K562 (cell line): Measurements from ENCODE around the gene LRRC4C. TPM values are rescaled to one million over a fixed set of nuclear protein-coding genes. Genes with fewer than 3 reads are reported as not detected.

ENCODE experiments used
- ATAC-seq: fragments of 200-7000 bp; cut with Tn5 transposase; 3 replicates; pipeline ENCODE4 v1.9.1; 2020; ENCODE audit warnings: moderate library complexity
- BruUV-seq: library from RNA; stranded (reverse); fragments of 400-500 nt; replicated peaks from 2 replicates; lab custom pipeline; 2021; lab: Mats Ljungman, UMichigan
- CTCF ChIA-PET: fragments of 300-600 bp; formaldehyde crosslinking; extraction: SDS; loops from one replicate; lab custom pipeline; 2021; ENCODE audit warnings: low intra/inter-chr PET ratio; lab: Yijun Ruan, JAX
- POLR2A ChIA-PET: fragments of 300-600, 350-650 bp; sonication (Branson Sonifier 250); formaldehyde crosslinking; extraction: SDS; loops from one replicate; lab custom pipeline; 2021; ENCODE audit warnings: antibody characterized with exemption, inconsistent platforms; lab: Yijun Ruan, JAX
- DNase-seq, 4 experiments: peaks; one replicate each; pipeline versions ENCODE4 v3.0.0 to v3.0.0-alpha.2; 2011 to 2018; ENCODE audit warnings: low spot score in 3 of 4, mixed read lengths in 3 of 4; ENCODE audit errors: extremely low read depth in 1 of 4
- FAIRE-seq: peaks from 2 replicates; lab custom pipeline; 2011; peaks lifted over from hg19 to GRCh38; lab: Jason Lieb, UNC
- H2AFZ ChIP-seq: 2 replicates; pipeline ENCODE4 v1.6.0; 2011; ENCODE audit warnings: low read depth, low read length, control low read depth, inconsistent platforms
- H3K27ac ChIP-seq: fragments of 200-600 bp; 3 replicates; pipeline ENCODE4 v1.8.0; 2011; ENCODE audit warnings: low read depth, mild to moderate bottlenecking, control low read depth, inconsistent platforms, low read length, moderate library complexity, mixed read lengths; ENCODE audit errors: extremely low read depth
- H3K27me3 ChIP-seq, 2 experiments: fragments of 300-600 bp in 1 of 2; 2 replicates in 1 of 2; 3 replicates in 1 of 2; pipeline versions ENCODE4 v1.6.0 to v1.8.0; 2011; ENCODE audit warnings: inconsistent platforms in 2 of 2, low read length in 2 of 2, mild to moderate bottlenecking in 1 of 2, mixed read lengths in 1 of 2, moderate library complexity in 1 of 2; ENCODE audit not compliant: control insufficient read depth in 2 of 2, insufficient read depth in 2 of 2
- H3K36me3 ChIP-seq: fragments of 300-600 bp; 3 replicates; pipeline ENCODE4 v1.8.0; 2011; ENCODE audit warnings: mild to moderate bottlenecking, low read length, inconsistent platforms; ENCODE audit not compliant: control insufficient read depth, insufficient read depth
- H3K4me1 ChIP-seq, 2 experiments: fragments of 200-600 bp in 1 of 2; replicated peaks in 1 of 2; 2 replicates in 1 of 2; 3 replicates in 1 of 2; pipeline versions ENCODE4 v1.5.1 to v1.8.0; 2011; ENCODE audit warnings: inconsistent platforms in 2 of 2, low read length in 2 of 2, mild to moderate bottlenecking in 1 of 2, mixed read lengths in 1 of 2, moderate library complexity in 1 of 2; ENCODE audit not compliant: control insufficient read depth in 2 of 2, insufficient read depth in 2 of 2
- H3K4me2 ChIP-seq: 2 replicates; pipeline ENCODE4 v1.6.1; 2011; ENCODE audit warnings: low read length, control low read depth, inconsistent platforms, mixed read lengths; ENCODE audit not compliant: insufficient read depth
- H3K4me3 ChIP-seq: fragments of 200-600 bp; sonication (generic), shearing (Covaris generic); 2 replicates; pipeline ENCODE4 v1.5.1; 2016; ENCODE audit warnings: control low read depth, inconsistent platforms
- H3K79me2 ChIP-seq: fragments of 200-600 bp; 3 replicates; pipeline ENCODE4 v1.8.0; 2011; ENCODE audit warnings: low read length, inconsistent platforms; ENCODE audit not compliant: control insufficient read depth, insufficient read depth
- H3K9ac ChIP-seq, 2 experiments: 2 replicates each; pipeline versions ENCODE4 v1.6.0 to v1.6.1; 2011; ENCODE audit warnings: low read depth in 2 of 2, low read length in 2 of 2, control low read depth in 1 of 2, inconsistent platforms in 1 of 2, mild to moderate bottlenecking in 1 of 2, mixed read lengths in 1 of 2; ENCODE audit not compliant: insufficient read depth in 1 of 2
- H3K9me1 ChIP-seq: one replicate; pipeline ENCODE4 v1.6.0; 2011; ENCODE audit warnings: inconsistent platforms, mild to moderate bottlenecking, low read length, moderate library complexity; ENCODE audit not compliant: control insufficient read depth, insufficient read depth
- H3K9me3 ChIP-seq: replicated peaks from 2 replicates; pipeline ENCODE4 v1.5.1; 2011; ENCODE audit warnings: low read depth, low read length, inconsistent platforms; ENCODE audit not compliant: control insufficient read depth, insufficient read depth
- H4K20me1 ChIP-seq: replicated peaks from 2 replicates; pipeline ENCODE4 v1.6.1; 2011; ENCODE audit warnings: low read length, inconsistent platforms, mixed read lengths; ENCODE audit not compliant: control insufficient read depth, insufficient read depth
- ERF ChIP-seq: fragments of 450-650 bp; formaldehyde crosslinking; IDR thresholded peaks from 2 replicates; pipeline ENCODE4 v1.4.0; 2020; ENCODE audit warnings: mild to moderate bottlenecking, mixed read lengths
- GATAD2B ChIP-seq: fragments of 450-650 bp; IDR thresholded peaks from 2 replicates; pipeline ENCODE4 v1.6.1; 2017; ENCODE audit warnings: mild to moderate bottlenecking, borderline replicate concordance
- POLR2H ChIP-seq: IDR thresholded peaks from 2 replicates; pipeline ENCODE4 v1.6.1; 2016; ENCODE audit warnings: missing genetic modification characterization, low read depth, mild to moderate bottlenecking, control low read depth, missing compliant biosample characterization, moderate library complexity
- WGBS: fragments of 100-300 bp; shearing (Covaris generic); methylation state at CpG from one replicate; pipeline ENCODE4 v1.1.6; 2016; ENCODE audit warnings: low coverage, mixed read lengths; ENCODE audit not compliant: insufficient coverage; ENCODE audit errors: missing lambda C conversion rate; 5-methylcytosine and 5-hydroxymethylcytosine counted together
- in situ Hi-C: fragments of 300-500 bp; cut with MboI; formaldehyde crosslinking; loops from 4 replicates; pipeline ENCODE4 v1.15.0; 2018; ENCODE audit warnings: inconsistent platforms, mixed read lengths
- intact Hi-C: fragments of 100-400 bp; cut with micrococcal nuclease; formaldehyde crosslinking; loops from 2 replicates; pipeline ENCODE4 v1.14.2; 2022
- polyA plus RNA-seq, 8 experiments: library from polyadenylated mRNA; depleted of rRNA in 4 of 8; stranded (reverse) in 5 of 8; unstranded in 3 of 8; fragments of >200 nt; fragmentation: Nextera tagmentation in 2 of 8; fragmentation: Illumina TruSeq in 1 of 8; extraction: Ambion mirVana in 2 of 8; extraction: Trizol in 1 of 8; gene quantifications; 2 replicates each; pipeline versions ENCODE4 v1.2.1 to v1.2.3, GENCODE V29; 2011 to 2014; ENCODE audit warnings: inconsistent platforms in 1 of 8, missing spikeins in 1 of 8
- total RNA-seq, 7 experiments: library from RNA; depleted of rRNA in 6 of 7; stranded (reverse); fragments of >200 nt in 6 of 7; fragmentation: Illumina TruSeq in 2 of 7; extraction: Trizol in 2 of 7; gene quantifications; 2 replicates each; pipeline versions ENCODE4 v1.2.1 to v1.2.3, GENCODE V29; 2011 to 2021; ENCODE audit warnings: low replicate concordance in 1 of 7
- TF ChIP-seq, protein P1 (sequence below): fragments of 450-650 bp; IDR thresholded peaks from 2 replicates; pipeline ENCODE4 v1.6.1; 2016; ENCODE audit warnings: mild to moderate bottlenecking
- TF ChIP-seq, protein P2 (sequence below): IDR thresholded peaks from 2 replicates; pipeline ENCODE4 v1.6.1; 2011; ENCODE audit not compliant: insufficient read length; ENCODE audit errors: extremely low read depth

The LRRC4C gene
- total and polyA plus RNA-seq, 9 of the 15 experiments (the other 6 are each of a cell fraction or from before 2014, with no cell fraction given): not detected

DNA sequence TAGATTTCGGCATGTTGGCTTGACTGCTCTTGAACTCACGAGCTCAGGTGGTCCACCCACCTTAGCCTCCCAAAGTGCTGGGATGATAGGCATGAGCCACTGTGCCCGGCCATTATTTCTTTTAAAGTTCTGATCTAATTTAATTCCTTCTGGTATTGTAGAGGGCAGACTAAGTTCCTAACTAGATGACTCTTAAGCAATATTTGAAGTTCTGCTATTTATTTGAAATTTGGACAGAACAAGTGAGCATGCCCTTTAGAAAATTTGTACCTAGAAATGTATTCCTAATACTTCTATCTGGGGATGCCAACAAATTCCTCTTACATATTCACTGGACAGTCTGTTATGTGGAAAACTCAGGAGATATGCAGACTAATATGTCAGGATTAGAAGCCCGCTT, 746.4 kb downstream of the LRRC4C start:
- no peaks in the 10 kb centered on the region for H4K20me1 ChIP-seq
- DNase-seq: no peak
- FAIRE-seq: no peak
- intact Hi-C loops: no loop called here
- ATAC-seq: no peak
- ChIA-PET CTCF (no interaction called here), POLR2A (no interaction called here)
- no peak overlapping the region for H3K4me3 ChIP-seq
- no peak overlapping the region for H3K9ac ChIP-seq
- no TSS peak for BruUV-seq
- in situ Hi-C loops: no loop called here
- no peaks in the 10 kb centered on the region for H3K36me3 ChIP-seq
- H3K79me2 ChIP-seq: no peaks in the 10 kb centered on the region
- no peak overlapping the region for H2AFZ ChIP-seq
- no peaks in the 10 kb centered on the region for H3K4me1 ChIP-seq
- no peaks in the 10 kb centered on the region for H3K27me3 ChIP-seq
- H3K27ac ChIP-seq: no peak overlapping the region
- no peaks in the 10 kb centered on the region for H3K9me1 ChIP-seq
- 0% methylated on average over 3 of the region's 4 CpGs for WGBS
- no peaks in the 10 kb centered on the region for H3K9me3 ChIP-seq
- no peak for TF ChIP-seq GATAD2B
- TF ChIP-seq, protein P1, sequence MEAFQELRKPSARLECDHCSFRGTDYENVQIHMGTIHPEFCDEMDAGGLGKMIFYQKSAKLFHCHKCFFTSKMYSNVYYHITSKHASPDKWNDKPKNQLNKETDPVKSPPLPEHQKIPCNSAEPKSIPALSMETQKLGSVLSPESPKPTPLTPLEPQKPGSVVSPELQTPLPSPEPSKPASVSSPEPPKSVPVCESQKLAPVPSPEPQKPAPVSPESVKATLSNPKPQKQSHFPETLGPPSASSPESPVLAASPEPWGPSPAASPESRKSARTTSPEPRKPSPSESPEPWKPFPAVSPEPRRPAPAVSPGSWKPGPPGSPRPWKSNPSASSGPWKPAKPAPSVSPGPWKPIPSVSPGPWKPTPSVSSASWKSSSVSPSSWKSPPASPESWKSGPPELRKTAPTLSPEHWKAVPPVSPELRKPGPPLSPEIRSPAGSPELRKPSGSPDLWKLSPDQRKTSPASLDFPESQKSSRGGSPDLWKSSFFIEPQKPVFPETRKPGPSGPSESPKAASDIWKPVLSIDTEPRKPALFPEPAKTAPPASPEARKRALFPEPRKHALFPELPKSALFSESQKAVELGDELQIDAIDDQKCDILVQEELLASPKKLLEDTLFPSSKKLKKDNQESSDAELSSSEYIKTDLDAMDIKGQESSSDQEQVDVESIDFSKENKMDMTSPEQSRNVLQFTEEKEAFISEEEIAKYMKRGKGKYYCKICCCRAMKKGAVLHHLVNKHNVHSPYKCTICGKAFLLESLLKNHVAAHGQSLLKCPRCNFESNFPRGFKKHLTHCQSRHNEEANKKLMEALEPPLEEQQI: no peak
- H3K4me2 ChIP-seq: no peak overlapping the region

DNA sequence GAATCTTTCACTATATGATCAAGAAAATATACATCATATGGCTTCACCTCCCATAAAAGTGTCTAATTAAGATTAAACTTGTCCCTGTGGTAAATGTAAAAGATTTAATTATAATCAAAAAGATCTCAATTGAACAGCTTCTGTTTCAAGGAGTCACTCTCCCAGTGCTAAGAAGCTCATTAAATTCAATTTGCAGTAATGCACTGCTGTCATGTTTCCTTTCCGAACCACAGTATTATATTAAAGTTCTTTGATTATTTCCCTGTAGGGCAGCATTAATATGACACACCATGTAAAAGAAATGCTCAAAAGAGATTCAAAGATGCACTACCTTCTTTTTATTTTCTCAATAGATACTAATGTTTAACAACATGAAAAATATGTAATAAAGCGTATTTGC, 758.4 kb downstream of the LRRC4C start:
- CTCF ChIA-PET: no interaction called here
- H3K27me3 ChIP-seq: no peaks in the 10 kb centered on the region
- FAIRE-seq: no peak
- TF ChIP-seq ERF (CRISPR knock-in tag): no peak
- no peak for TF ChIP-seq POLR2H
- TF ChIP-seq, protein P2, sequence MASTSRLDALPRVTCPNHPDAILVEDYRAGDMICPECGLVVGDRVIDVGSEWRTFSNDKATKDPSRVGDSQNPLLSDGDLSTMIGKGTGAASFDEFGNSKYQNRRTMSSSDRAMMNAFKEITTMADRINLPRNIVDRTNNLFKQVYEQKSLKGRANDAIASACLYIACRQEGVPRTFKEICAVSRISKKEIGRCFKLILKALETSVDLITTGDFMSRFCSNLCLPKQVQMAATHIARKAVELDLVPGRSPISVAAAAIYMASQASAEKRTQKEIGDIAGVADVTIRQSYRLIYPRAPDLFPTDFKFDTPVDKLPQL: no peak
- TF ChIP-seq, all 486 proteins: peak for 0
- no peaks in the 10 kb centered on the region for H3K9me3 ChIP-seq
- no peaks in the 10 kb centered on the region for H3K9me1 ChIP-seq
- no TSS peak for BruUV-seq
- ATAC-seq (no peak), DNase-seq (no peak)
- H3K79me2 ChIP-seq: no peaks in the 10 kb centered on the region
- H3K9ac ChIP-seq: no peak overlapping the region
- POLR2A ChIA-PET: no interaction called here
- H4K20me1 ChIP-seq: no peaks in the 10 kb centered on the region
- no peak overlapping the region for H3K27ac ChIP-seq
- H2AFZ ChIP-seq: no peak overlapping the region
- intact Hi-C loops: no loop called here
- no peaks in the 10 kb centered on the region for H3K4me1 ChIP-seq
- no peak overlapping the region for H3K4me2 ChIP-seq
- 0% methylated on average over 2 of the region's 2 CpGs for WGBS
- no peaks in the 10 kb centered on the region for H3K36me3 ChIP-seq
- H3K4me3 ChIP-seq: no peak overlapping the region
- in situ Hi-C loops: no loop called here
